GM23248 (cell line): Measurements from ENCODE around the gene CPNE4.

Experiments
- EZH2 ChIP-seq: fragments of 200-600 bp; sonication (generic); IDR thresholded peaks from 2 replicates; pipeline ENCODE4 v1.6.1; 2018; ENCODE audit warnings: antibody characterized with exemption, mild to moderate bottlenecking; ENCODE audit not compliant: insufficient read depth, poor library complexity, severe bottlenecking
- EZH2phosphoT487 ChIP-seq: fragments of 200-600 bp; sonication (generic); IDR thresholded peaks from 2 replicates; pipeline ENCODE4 v1.6.1; 2018; ENCODE audit warnings: antibody characterized with exemption, moderate library complexity, mild to moderate bottlenecking, low read depth; ENCODE audit not compliant: insufficient read depth

- TF ChIP-seq EZH2phosphoT487 = no peak
- TF ChIP-seq EZH2 = no peak
These were observed 502.2 kb downstream of the CPNE4 start for GRCh38 chr3:131532645-131533044.
